ENCODE results near the gene BRK1. TPM values are rescaled to one million over a fixed set of nuclear protein-coding genes. Genes with fewer than 3 reads are reported as not detected.
A peak's percentile ranks its signal among the peaks of the same experiment; 100 is the strongest.
"Not testable (repeated sequence)": the region's sequence is repeated elsewhere in the genome, so short reads cannot be mapped to it uniquely, and the experiment has no call there.

BRK1 gene
- total and polyA plus RNA-seq, 2 donors = 82.3 to 252 TPM

GRCh38 chr3:10155123-10155472, 39.6 kb downstream of the BRK1 start:
- H3K27ac ChIP-seq (ENCODE audit: low read depth) = no peak overlapping the region
- no peaks in the 10 kb centered on the region for H3K4me1 ChIP-seq (ENCODE audit: insufficient read depth)
- DNase-seq (ENCODE audit: extremely low spot score) = no peak
- H3K4me3 ChIP-seq (ENCODE audit: low read depth, low read length) = no peak overlapping the region
- 89% methylated on average over 4 of the region's 4 CpGs for WGBS
- H3K36me3 ChIP-seq (ENCODE audit: insufficient read depth) = peaks cover 5% of the 10 kb centered on the region

- H3K27ac ChIP-seq (ENCODE audit: low read depth) = no peak overlapping the region
- WGBS = 90% methylated on average over 4 of the region's 4 CpGs
- no peak overlapping the region for H3K4me3 ChIP-seq (ENCODE audit: low read depth, low read length)
Observed at GRCh38 chr3:10155658-10156057, 40.2 kb downstream of the BRK1 start.

GRCh38 chr3:10157031-10157430, 41.6 kb downstream of the BRK1 start:
- no peak for DNase-seq (ENCODE audit: extremely low spot score)

More at GRCh38 chr3:10155658-10156057, 40.2 kb downstream of the BRK1 start:
- H3K4me1 ChIP-seq (ENCODE audit: insufficient read depth) = no peaks in the 10 kb centered on the region
- DNase-seq (ENCODE audit: extremely low spot score) = no peak
- peaks cover 5% of the 10 kb centered on the region for H3K36me3 ChIP-seq (ENCODE audit: insufficient read depth)

GRCh38 chr3:10158555-10158954, 43.1 kb downstream of the BRK1 start:
- 96% methylated on average over 6 of the region's 6 CpGs for WGBS
- not testable (repeated sequence) for H3K4me3 ChIP-seq (ENCODE audit: low read depth, low read length); H3K36me3 ChIP-seq (ENCODE audit: insufficient read depth); H3K27ac ChIP-seq (ENCODE audit: low read depth); H3K4me1 ChIP-seq (ENCODE audit: insufficient read depth); DNase-seq (ENCODE audit: extremely low spot score)

More at GRCh38 chr3:10157031-10157430, 41.6 kb downstream of the BRK1 start:
- Histone ChIP-seq H3K36me3 (ENCODE audit: insufficient read depth) (peaks cover 2% of the 10 kb centered on the region), H3K27ac (ENCODE audit: low read depth) (no peak overlapping the region), H3K4me1 (ENCODE audit: insufficient read depth) (no peaks in the 10 kb centered on the region), H3K4me3 (ENCODE audit: low read depth, low read length) (no peak overlapping the region)
- 54% methylated on average over 4 of the region's 4 CpGs for WGBS

GRCh38 chr3:10160346-10160745, 44.9 kb downstream of the BRK1 start:
- Histone ChIP-seq H3K4me1 (ENCODE audit: insufficient read depth) (no peaks in the 10 kb centered on the region), H3K27ac (ENCODE audit: low read depth) (no peak overlapping the region), H3K36me3 (ENCODE audit: insufficient read depth) (no peaks in the 10 kb centered on the region), H3K4me3 (ENCODE audit: low read depth, low read length) (no peak overlapping the region)
- DNase-seq (ENCODE audit: extremely low spot score) = no peak
- WGBS = 41% methylated on average over 1 of the region's 1 CpG

GRCh38 chr3:10160925-10161324, 45.5 kb downstream of the BRK1 start:
- Histone ChIP-seq H3K36me3 (ENCODE audit: insufficient read depth) (no peaks in the 10 kb centered on the region), H3K27ac (ENCODE audit: low read depth) (no peak overlapping the region), H3K4me1 (ENCODE audit: insufficient read depth) (no peaks in the 10 kb centered on the region), H3K4me3 (ENCODE audit: low read depth, low read length) (no peak overlapping the region)
- WGBS = 84% methylated on average over 6 of the region's 6 CpGs
- DNase-seq (ENCODE audit: extremely low spot score) = no peak

- WGBS = 88% methylated on average over 6 of the region's 6 CpGs
- H3K4me1 ChIP-seq (ENCODE audit: insufficient read depth) = no peaks in the 10 kb centered on the region
- DNase-seq (ENCODE audit: extremely low spot score) = no peak
- no peak overlapping the region for H3K27ac ChIP-seq (ENCODE audit: low read depth)
- peaks cover 2% of the 10 kb centered on the region for H3K36me3 ChIP-seq (ENCODE audit: insufficient read depth)
- no peak overlapping the region for H3K4me3 ChIP-seq (ENCODE audit: low read depth, low read length)
Observed at GRCh38 chr3:10162185-10162584, 46.7 kb downstream of the BRK1 start.

GRCh38 chr3:10164201-10164545, 48.7 kb downstream of the BRK1 start:
- not testable (repeated sequence) for H3K27ac ChIP-seq (ENCODE audit: low read depth); DNase-seq (ENCODE audit: extremely low spot score); H3K4me1 ChIP-seq (ENCODE audit: insufficient read depth); H3K4me3 ChIP-seq (ENCODE audit: low read depth, low read length); H3K36me3 ChIP-seq (ENCODE audit: insufficient read depth)
- WGBS = 68% methylated on average over 12 of the region's 12 CpGs

GRCh38 chr3:10164546-10165393, 49.3 kb downstream of the BRK1 start, which contains the start of gene IRAK2:
Gene IRAK2 (plus strand): TSS chr3:10164919. CDS start chr3:10164955, 36 bp downstream.
- Histone ChIP-seq H3K27ac (ENCODE audit: low read depth) (no peak within 1 kb of the TSS), H3K4me1 (ENCODE audit: insufficient read depth) (no peaks in the 10 kb centered on the region), H3K4me3 (ENCODE audit: low read depth, low read length) (peak within 1 kb of the TSS; percentile 88), H3K36me3 (ENCODE audit: insufficient read depth) (peaks cover 2% of the 10 kb centered on the region)
- 2% methylated on average over 76 of the region's 76 CpGs for WGBS
- DNase-seq (ENCODE audit: extremely low spot score) = no peak

GRCh38 chr3:10166213-10166604, 50.7 kb downstream of the BRK1 start:
- H3K4me1 ChIP-seq (ENCODE audit: insufficient read depth) = no peaks in the 10 kb centered on the region
- WGBS = 91% methylated on average over 5 of the region's 5 CpGs
- H3K4me3 ChIP-seq (ENCODE audit: low read depth, low read length) = no peak overlapping the region
- H3K27ac ChIP-seq (ENCODE audit: low read depth) = no peak overlapping the region
- DNase-seq (ENCODE audit: extremely low spot score) = no peak
- H3K36me3 ChIP-seq (ENCODE audit: insufficient read depth) = peaks cover 2% of the 10 kb centered on the region

GRCh38 chr3:10169000-10169496, 53.6 kb downstream of the BRK1 start:
- DNase-seq (ENCODE audit: extremely low spot score) = no peak
- H3K27ac ChIP-seq (ENCODE audit: low read depth) = no peak overlapping the region
- H3K4me1 ChIP-seq (ENCODE audit: insufficient read depth) = no peaks in the 10 kb centered on the region
- H3K4me3 ChIP-seq (ENCODE audit: low read depth, low read length) = no peak overlapping the region
- peaks cover 2% of the 10 kb centered on the region for H3K36me3 ChIP-seq (ENCODE audit: insufficient read depth)
- 66% methylated on average over 8 of the region's 8 CpGs for WGBS

- no peak overlapping the region for H3K4me3 ChIP-seq (ENCODE audit: low read depth, low read length)
- DNase-seq (ENCODE audit: extremely low spot score) = no peak
- H3K27ac ChIP-seq (ENCODE audit: low read depth) = no peak overlapping the region
- no peaks in the 10 kb centered on the region for H3K4me1 ChIP-seq (ENCODE audit: insufficient read depth)
- 78% methylated on average over 13 of the region's 13 CpGs for WGBS
- H3K36me3 ChIP-seq (ENCODE audit: insufficient read depth) = peaks cover 2% of the 10 kb centered on the region
Observed at GRCh38 chr3:10170915-10171478, 55.5 kb downstream of the BRK1 start.

GRCh38 chr3:10173095-10173925, 57.8 kb downstream of the BRK1 start:
- DNase-seq (ENCODE audit: extremely low spot score) = no peak
- Histone ChIP-seq H3K4me1 (ENCODE audit: insufficient read depth) (no peaks in the 10 kb centered on the region), H3K4me3 (ENCODE audit: low read depth, low read length) (no peak overlapping the region), H3K36me3 (ENCODE audit: insufficient read depth) (no peaks in the 10 kb centered on the region), H3K27ac (ENCODE audit: low read depth) (no peak overlapping the region)
- WGBS = 86% methylated on average over 10 of the region's 10 CpGs

Measured in urinary bladder (tissue), 4 donors.